HepG2 (cell line): ENCODE measurements around the gene FUT4. TPM values are rescaled to one million over a fixed set of nuclear protein-coding genes. Genes with fewer than 3 reads are reported as not detected.

Source experiments
- ATAC-seq: fragments of 200-7000 bp; cut with Tn5 transposase; 3 replicates; pipeline ENCODE4 v1.9.1; 2020; ENCODE audit warnings: mild to moderate bottlenecking, moderate library complexity
- BruUV-seq: library from RNA; stranded (reverse); fragments of 400-500 nt; replicated peaks from 2 replicates; lab custom pipeline; 2021; lab: Mats Ljungman, UMichigan
- CTCF ChIA-PET: fragments of 300-600 bp; formaldehyde crosslinking; extraction: SDS; loops from one replicate; lab custom pipeline; 2021; ENCODE audit warnings: low total read pairs, inconsistent platforms, low intra/inter-chr PET ratio; lab: Yijun Ruan, JAX
- POLR2A ChIA-PET: fragments of 350-600 bp; sonication (Branson Sonifier 250); formaldehyde crosslinking; loops from one replicate; lab custom pipeline; 2020; ENCODE audit warnings: antibody characterized with exemption, inconsistent platforms; lab: Yijun Ruan, JAX
- DNase-seq: peaks from one replicate; pipeline ENCODE4 v3.0.0-alpha.2; 2015; ENCODE audit warnings: low spot score
- FAIRE-seq: peaks from 3 replicates; lab custom pipeline; 2011; peaks lifted over from hg19 to GRCh38; lab: Jason Lieb, UNC
- H2AFZ ChIP-seq: one replicate; pipeline ENCODE4 v1.6.1; 2011; ENCODE audit warnings: low read length, inconsistent platforms
- H3K27ac ChIP-seq: fragments of 300-600 bp; 3 replicates; pipeline ENCODE4 v1.8.0; 2011; ENCODE audit warnings: mixed run types, mild to moderate bottlenecking, mixed read lengths, low read length, inconsistent platforms; ENCODE audit not compliant: insufficient read depth; ENCODE audit errors: extremely low read length
- H3K27me3 ChIP-seq, 2 experiments: fragments of 200-600 bp in 1 of 2; 2 replicates in 1 of 2; 3 replicates in 1 of 2; pipeline versions ENCODE4 v1.6.0 to v1.8.0; 2011; ENCODE audit warnings: low read length in 2 of 2, mild to moderate bottlenecking in 2 of 2, moderate library complexity in 2 of 2, inconsistent platforms in 1 of 2; ENCODE audit not compliant: insufficient read depth in 2 of 2, control insufficient read depth in 1 of 2
- H3K36me3 ChIP-seq, 2 experiments: fragments of 200-600 bp in 1 of 2; replicated peaks in 1 of 2; 2 replicates in 1 of 2; 3 replicates in 1 of 2; pipeline versions ENCODE4 v1.5.1 to v1.8.0; 2011; ENCODE audit warnings: low read length in 2 of 2, inconsistent platforms in 1 of 2; ENCODE audit not compliant: insufficient read depth in 2 of 2, control insufficient read depth in 1 of 2
- H3K4me1 ChIP-seq: 2 replicates; pipeline ENCODE4 v1.5.1; 2012; ENCODE audit warnings: low read length, inconsistent platforms; ENCODE audit not compliant: insufficient read depth
- H3K4me2 ChIP-seq: 2 replicates; pipeline ENCODE4 v1.6.0; 2011; ENCODE audit warnings: low read depth, low read length, inconsistent platforms
- H3K4me3 ChIP-seq, 3 experiments: fragments of 200-600 bp in 1 of 3; sonication (generic), shearing (Covaris generic) in 1 of 3; replicated peaks in 1 of 3; 2 replicates each; pipeline ENCODE4 v1.5.1; 2011 to 2016; ENCODE audit warnings: low read length in 3 of 3, inconsistent platforms in 2 of 3, low read depth in 2 of 3, mild to moderate bottlenecking in 2 of 3, control low read depth in 1 of 3, mixed read lengths in 1 of 3; ENCODE audit not compliant: insufficient read depth in 1 of 3
- H3K79me2 ChIP-seq: one replicate; pipeline ENCODE4 v1.6.1; 2011; ENCODE audit warnings: low read length, inconsistent platforms; ENCODE audit not compliant: insufficient read depth
- H3K9ac ChIP-seq: 2 replicates; pipeline ENCODE4 v1.6.0; 2011; ENCODE audit warnings: mild to moderate bottlenecking, low read depth, low read length, inconsistent platforms; ENCODE audit not compliant: insufficient read depth
- H3K9me3 ChIP-seq: 2 replicates; pipeline ENCODE4 v1.5.1; 2012; ENCODE audit warnings: mild to moderate bottlenecking, low read length
- H4K20me1 ChIP-seq: 2 replicates; pipeline ENCODE4 v1.6.0; 2011; ENCODE audit warnings: inconsistent platforms, mild to moderate bottlenecking, low read length, moderate library complexity; ENCODE audit not compliant: insufficient read depth
- HNRNPLL ChIP-seq: fragments of 200-400 bp; formaldehyde crosslinking; IDR thresholded peaks from 2 replicates; pipeline ENCODE4 v1.6.1; 2017; ENCODE audit warnings: mild to moderate bottlenecking, low read depth, low read length; ENCODE audit not compliant: poor library complexity, severe bottlenecking
- MIXL1 ChIP-seq: IDR thresholded peaks from 2 replicates; pipeline ENCODE4 v1.6.1; 2016
- RAD21 ChIP-seq: fragments of 450-650 bp; formaldehyde crosslinking; IDR thresholded peaks from 2 replicates; pipeline ENCODE4 v1.5.0; 2020; ENCODE audit warnings: mild to moderate bottlenecking
- RFX3 ChIP-seq: IDR thresholded peaks from 2 replicates; pipeline ENCODE4 v1.6.1; 2016; ENCODE audit warnings: missing biosample characterization, missing genetic modification reagents
- TBX2 ChIP-seq: sonication (generic); formaldehyde crosslinking; IDR thresholded peaks from 2 replicates; pipeline ENCODE4 v1.5.0; 2020; ENCODE audit warnings: missing genetic modification reagents, mild to moderate bottlenecking, borderline replicate concordance
- TOE1 ChIP-seq: sonication (generic); formaldehyde crosslinking; IDR thresholded peaks from 2 replicates; pipeline ENCODE4 v1.4.0; 2020; ENCODE audit warnings: mild to moderate bottlenecking, missing genetic modification reagents
- YEATS4 ChIP-seq: sonication (generic); formaldehyde crosslinking; IDR thresholded peaks from 2 replicates; pipeline ENCODE4 v1.4.0; 2020; ENCODE audit warnings: missing genetic modification reagents, borderline replicate concordance
- ZNF766 ChIP-seq: sonication (generic); formaldehyde crosslinking; IDR thresholded peaks from 2 replicates; pipeline ENCODE4 v1.5.0; 2020; ENCODE audit warnings: missing genetic modification reagents, borderline replicate concordance
- ZNF792 ChIP-seq: IDR thresholded peaks from 2 replicates; pipeline ENCODE4 v1.6.1; 2016
- in situ Hi-C: cut with HindIII; loops from 2 replicates; pipeline ENCODE4 v1.10.0; 2017; ENCODE audit warnings: low pct_unique_long_range_greater_than_20kb; ENCODE audit not compliant: extremely low pct_ligation_motif_present
- intact Hi-C: fragments of 100-400 bp; cut with micrococcal nuclease; formaldehyde crosslinking; loops from one replicate; pipeline ENCODE4 v1.10.0; 2022; ENCODE audit not compliant: unreplicated experiment
- polyA plus RNA-seq, 8 experiments: library from polyadenylated mRNA; depleted of rRNA in 3 of 8; stranded (reverse) in 7 of 8; unstranded in 1 of 8; fragments of >200 nt; fragmentation: Illumina TruSeq in 4 of 8; extraction: Trizol in 4 of 8; gene quantifications; 2 replicates each; pipeline versions ENCODE4 v1.2.1 to v1.2.3, GENCODE V29; 2011 to 2016; ENCODE audit warnings: low read depth in 4 of 8, missing spikeins in 1 of 8, mixed read lengths in 1 of 8; ENCODE audit not compliant: insufficient read depth in 1 of 8
- total RNA-seq, 5 experiments: library from RNA; depleted of rRNA; stranded (reverse); fragments of >200 nt; fragmentation: Illumina TruSeq; extraction: Trizol; gene quantifications; 2 replicates each; pipeline ENCODE4 v1.2.3, GENCODE V29; 2016; ENCODE audit warnings: low read depth in 1 of 5
- TF ChIP-seq, protein P1 (sequence below): sonication (generic); formaldehyde crosslinking; IDR thresholded peaks from 2 replicates; pipeline ENCODE4 v1.4.0; 2020; ENCODE audit warnings: missing genetic modification reagents
- TF ChIP-seq, protein P2 (sequence below): sonication (generic); formaldehyde crosslinking; IDR thresholded peaks from 2 replicates; pipeline ENCODE4 v1.5.0; 2020; ENCODE audit warnings: missing genetic modification reagents
- TF ChIP-seq, protein P3 (sequence below): sonication (generic); formaldehyde crosslinking; IDR thresholded peaks from 2 replicates; pipeline ENCODE4 v1.4.0; 2020; ENCODE audit warnings: missing genetic modification reagents
- TF ChIP-seq, protein P4 (sequence below): sonication (generic); formaldehyde crosslinking; IDR thresholded peaks from 2 replicates; pipeline ENCODE4 v1.4.0; 2020; ENCODE audit warnings: missing genetic modification reagents
- TF ChIP-seq, protein P5 (sequence below): sonication (generic); formaldehyde crosslinking; IDR thresholded peaks from 2 replicates; pipeline ENCODE4 v1.8.1; 2023; ENCODE audit warnings: missing genetic modification reagents, mild to moderate bottlenecking, borderline replicate concordance

Gene FUT4
- total and polyA plus RNA-seq, 2 of the 13 experiments (the other 11 are each of a cell fraction or from before 2014, with no cell fraction given): 0.28 to 0.60 TPM

DNA sequence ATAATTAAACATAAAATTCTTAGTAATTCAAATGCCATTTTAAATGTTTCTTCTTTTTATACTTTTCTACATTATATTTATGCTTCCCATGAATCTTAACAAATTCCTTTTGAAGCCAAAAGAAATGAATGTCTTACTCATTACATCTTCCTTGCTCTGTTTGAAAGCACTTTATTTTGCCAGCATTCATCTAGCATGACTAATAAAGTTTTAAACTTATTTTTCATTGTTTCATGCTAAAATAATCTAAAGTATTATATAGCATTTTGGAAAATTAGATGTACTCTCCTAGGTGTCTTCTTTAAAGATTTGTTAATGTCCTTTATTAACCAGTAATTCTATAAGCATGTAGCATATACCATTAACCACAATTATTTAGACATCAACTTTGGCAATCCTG, 13.7 kb downstream of the FUT4 start:
- Histone ChIP-seq H3K27ac (no peak overlapping the region), H3K79me2 (no peaks in the 10 kb centered on the region), H3K9me3 (no peaks in the 10 kb centered on the region), H3K27me3 (no peaks in the 10 kb centered on the region), H2AFZ (no peak overlapping the region), H4K20me1 (no peaks in the 10 kb centered on the region), H3K9ac (no peak overlapping the region), H3K4me3 (no peak overlapping the region), H3K4me1 (no peaks in the 10 kb centered on the region), H3K4me2 (no peak overlapping the region), H3K36me3 (no peaks in the 10 kb centered on the region)
- ChIA-PET POLR2A (no interaction called here), CTCF (no interaction called here)
- ATAC-seq: no peak
- intact Hi-C loops (no loop called here), in situ Hi-C loops (no loop called here)
- no TSS peak for BruUV-seq
- DNase-seq: no peak
- TF ChIP-seq TBX2 (CRISPR knock-in tag): no peak
- TF ChIP-seq ZNF766 (CRISPR knock-in tag): no peak
- TF ChIP-seq, protein P1, sequence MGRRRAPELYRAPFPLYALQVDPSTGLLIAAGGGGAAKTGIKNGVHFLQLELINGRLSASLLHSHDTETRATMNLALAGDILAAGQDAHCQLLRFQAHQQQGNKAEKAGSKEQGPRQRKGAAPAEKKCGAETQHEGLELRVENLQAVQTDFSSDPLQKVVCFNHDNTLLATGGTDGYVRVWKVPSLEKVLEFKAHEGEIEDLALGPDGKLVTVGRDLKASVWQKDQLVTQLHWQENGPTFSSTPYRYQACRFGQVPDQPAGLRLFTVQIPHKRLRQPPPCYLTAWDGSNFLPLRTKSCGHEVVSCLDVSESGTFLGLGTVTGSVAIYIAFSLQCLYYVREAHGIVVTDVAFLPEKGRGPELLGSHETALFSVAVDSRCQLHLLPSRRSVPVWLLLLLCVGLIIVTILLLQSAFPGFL (CRISPR knock-in tag): no peak
- TF ChIP-seq, protein P2, sequence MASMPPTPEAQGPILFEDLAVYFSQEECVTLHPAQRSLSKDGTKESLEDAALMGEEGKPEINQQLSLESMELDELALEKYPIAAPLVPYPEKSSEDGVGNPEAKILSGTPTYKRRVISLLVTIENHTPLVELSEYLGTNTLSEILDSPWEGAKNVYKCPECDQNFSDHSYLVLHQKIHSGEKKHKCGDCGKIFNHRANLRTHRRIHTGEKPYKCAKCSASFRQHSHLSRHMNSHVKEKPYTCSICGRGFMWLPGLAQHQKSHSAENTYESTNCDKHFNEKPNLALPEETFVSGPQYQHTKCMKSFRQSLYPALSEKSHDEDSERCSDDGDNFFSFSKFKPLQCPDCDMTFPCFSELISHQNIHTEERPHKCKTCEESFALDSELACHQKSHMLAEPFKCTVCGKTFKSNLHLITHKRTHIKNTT: no peak
- no peak for TF ChIP-seq TOE1 (CRISPR knock-in tag)
- TF ChIP-seq MIXL1 (CRISPR knock-in tag): no peak
- TF ChIP-seq YEATS4 (CRISPR knock-in tag): no peak
- TF ChIP-seq RAD21 (CRISPR knock-in tag): no peak
- TF ChIP-seq, protein P3, sequence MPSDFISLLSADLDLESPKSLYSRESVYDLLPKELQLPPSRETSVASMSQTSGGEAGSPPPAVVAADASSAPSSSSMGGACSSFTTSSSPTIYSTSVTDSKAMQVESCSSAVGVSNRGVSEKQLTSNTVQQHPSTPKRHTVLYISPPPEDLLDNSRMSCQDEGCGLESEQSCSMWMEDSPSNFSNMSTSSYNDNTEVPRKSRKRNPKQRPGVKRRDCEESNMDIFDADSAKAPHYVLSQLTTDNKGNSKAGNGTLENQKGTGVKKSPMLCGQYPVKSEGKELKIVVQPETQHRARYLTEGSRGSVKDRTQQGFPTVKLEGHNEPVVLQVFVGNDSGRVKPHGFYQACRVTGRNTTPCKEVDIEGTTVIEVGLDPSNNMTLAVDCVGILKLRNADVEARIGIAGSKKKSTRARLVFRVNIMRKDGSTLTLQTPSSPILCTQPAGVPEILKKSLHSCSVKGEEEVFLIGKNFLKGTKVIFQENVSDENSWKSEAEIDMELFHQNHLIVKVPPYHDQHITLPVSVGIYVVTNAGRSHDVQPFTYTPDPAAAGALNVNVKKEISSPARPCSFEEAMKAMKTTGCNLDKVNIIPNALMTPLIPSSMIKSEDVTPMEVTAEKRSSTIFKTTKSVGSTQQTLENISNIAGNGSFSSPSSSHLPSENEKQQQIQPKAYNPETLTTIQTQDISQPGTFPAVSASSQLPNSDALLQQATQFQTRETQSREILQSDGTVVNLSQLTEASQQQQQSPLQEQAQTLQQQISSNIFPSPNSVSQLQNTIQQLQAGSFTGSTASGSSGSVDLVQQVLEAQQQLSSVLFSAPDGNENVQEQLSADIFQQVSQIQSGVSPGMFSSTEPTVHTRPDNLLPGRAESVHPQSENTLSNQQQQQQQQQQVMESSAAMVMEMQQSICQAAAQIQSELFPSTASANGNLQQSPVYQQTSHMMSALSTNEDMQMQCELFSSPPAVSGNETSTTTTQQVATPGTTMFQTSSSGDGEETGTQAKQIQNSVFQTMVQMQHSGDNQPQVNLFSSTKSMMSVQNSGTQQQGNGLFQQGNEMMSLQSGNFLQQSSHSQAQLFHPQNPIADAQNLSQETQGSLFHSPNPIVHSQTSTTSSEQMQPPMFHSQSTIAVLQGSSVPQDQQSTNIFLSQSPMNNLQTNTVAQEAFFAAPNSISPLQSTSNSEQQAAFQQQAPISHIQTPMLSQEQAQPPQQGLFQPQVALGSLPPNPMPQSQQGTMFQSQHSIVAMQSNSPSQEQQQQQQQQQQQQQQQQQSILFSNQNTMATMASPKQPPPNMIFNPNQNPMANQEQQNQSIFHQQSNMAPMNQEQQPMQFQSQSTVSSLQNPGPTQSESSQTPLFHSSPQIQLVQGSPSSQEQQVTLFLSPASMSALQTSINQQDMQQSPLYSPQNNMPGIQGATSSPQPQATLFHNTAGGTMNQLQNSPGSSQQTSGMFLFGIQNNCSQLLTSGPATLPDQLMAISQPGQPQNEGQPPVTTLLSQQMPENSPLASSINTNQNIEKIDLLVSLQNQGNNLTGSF (CRISPR knock-in tag): no peak
- TF ChIP-seq ZNF792 (CRISPR knock-in tag): no peak
- TF ChIP-seq, protein P4, sequence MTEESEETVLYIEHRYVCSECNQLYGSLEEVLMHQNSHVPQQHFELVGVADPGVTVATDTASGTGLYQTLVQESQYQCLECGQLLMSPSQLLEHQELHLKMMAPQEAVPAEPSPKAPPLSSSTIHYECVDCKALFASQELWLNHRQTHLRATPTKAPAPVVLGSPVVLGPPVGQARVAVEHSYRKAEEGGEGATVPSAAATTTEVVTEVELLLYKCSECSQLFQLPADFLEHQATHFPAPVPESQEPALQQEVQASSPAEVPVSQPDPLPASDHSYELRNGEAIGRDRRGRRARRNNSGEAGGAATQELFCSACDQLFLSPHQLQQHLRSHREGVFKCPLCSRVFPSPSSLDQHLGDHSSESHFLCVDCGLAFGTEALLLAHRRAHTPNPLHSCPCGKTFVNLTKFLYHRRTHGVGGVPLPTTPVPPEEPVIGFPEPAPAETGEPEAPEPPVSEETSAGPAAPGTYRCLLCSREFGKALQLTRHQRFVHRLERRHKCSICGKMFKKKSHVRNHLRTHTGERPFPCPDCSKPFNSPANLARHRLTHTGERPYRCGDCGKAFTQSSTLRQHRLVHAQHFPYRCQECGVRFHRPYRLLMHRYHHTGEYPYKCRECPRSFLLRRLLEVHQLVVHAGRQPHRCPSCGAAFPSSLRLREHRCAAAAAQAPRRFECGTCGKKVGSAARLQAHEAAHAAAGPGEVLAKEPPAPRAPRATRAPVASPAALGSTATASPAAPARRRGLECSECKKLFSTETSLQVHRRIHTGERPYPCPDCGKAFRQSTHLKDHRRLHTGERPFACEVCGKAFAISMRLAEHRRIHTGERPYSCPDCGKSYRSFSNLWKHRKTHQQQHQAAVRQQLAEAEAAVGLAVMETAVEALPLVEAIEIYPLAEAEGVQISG (CRISPR knock-in tag): no peak
- TF ChIP-seq, protein P5, sequence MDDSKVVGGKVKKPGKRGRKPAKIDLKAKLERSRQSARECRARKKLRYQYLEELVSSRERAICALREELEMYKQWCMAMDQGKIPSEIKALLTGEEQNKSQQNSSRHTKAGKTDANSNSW (CRISPR knock-in tag): no peak
- TF ChIP-seq HNRNPLL: no peak
- TF ChIP-seq RFX3 (CRISPR knock-in tag): no peak
- no peak for FAIRE-seq
